ENCODE data around the gene F5.
"Not testable (repeated sequence)": the region's sequence is repeated elsewhere in the genome, so short reads cannot be mapped to it uniquely, and the experiment has no call there.

Gene F5

DNA sequence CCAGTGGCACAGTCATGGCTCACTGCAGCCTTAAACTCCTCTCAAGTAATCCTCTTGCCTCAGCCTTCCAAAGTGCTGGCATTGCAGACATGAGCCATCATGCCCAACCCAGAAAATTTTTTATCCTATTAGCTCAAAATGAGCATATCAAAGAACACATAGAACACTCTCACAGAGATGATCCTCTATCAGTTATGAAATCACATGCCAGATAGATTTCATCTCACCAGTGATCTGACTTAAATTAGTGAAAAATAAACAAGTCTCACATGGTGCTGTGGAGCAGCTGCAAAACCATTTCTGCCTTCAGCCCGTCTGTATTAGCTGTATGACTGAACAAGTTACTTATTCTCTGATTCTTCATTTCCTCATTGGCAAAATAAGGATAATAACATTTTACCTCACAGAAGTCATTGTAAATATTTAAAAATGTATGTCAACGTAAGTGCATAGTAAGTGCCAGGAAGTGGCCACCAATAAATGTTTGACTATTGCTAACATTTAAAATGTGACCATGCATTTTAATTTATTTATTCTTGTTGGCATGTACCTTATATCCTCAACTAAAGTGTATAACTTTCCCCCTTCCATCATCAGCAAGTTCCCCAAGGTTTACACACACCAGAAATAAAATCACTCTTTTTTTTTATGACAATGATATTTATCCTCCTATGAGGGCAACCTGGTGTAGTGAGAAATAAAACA lies 71.6 kb downstream of the F5 start:
- Histone ChIP-seq H3K9ac (ENCODE audit: low read length) (no peak overlapping the region), H3K4me3 (ENCODE audit: low read depth in 1 of 2, low read length in 2 of 2) (no peak overlapping the region), H3K9me3 (ENCODE audit: low read length) (no peaks in the 10 kb centered on the region), H3K4me1 (ENCODE audit: insufficient read depth, low read length) (peaks cover 6% of the 10 kb centered on the region), H3K27ac (ENCODE audit: low read depth, low read length) (no peak overlapping the region), H3K27me3 (ENCODE audit: control insufficient read depth in 1 of 2, insufficient read depth in 2 of 2, low read length in 2 of 2) (no peaks in the 10 kb centered on the region), H3K36me3 (ENCODE audit: insufficient read depth, low read length) (no peaks in the 10 kb centered on the region)

DNA sequence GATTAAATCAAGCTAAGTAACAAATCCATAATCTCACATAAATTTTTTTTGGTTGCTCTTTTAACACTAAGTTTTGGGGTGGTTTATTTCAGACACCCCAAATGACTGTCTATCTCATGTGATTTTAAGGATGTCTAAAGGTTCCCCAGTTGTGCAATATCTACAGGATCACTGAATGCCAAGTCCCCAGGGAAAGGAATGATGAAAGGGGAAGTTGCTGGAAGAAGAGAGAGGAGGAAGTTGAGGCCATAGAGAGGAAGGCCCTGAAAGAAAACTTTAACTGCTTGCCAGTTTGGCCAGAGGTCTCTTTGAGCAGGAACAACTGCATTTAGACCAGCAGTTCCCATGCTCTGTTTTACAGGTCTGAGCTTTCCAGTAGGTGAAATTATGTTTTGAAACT lies 73.1 kb downstream of the F5 start:
- Histone ChIP-seq H3K4me1 (ENCODE audit: insufficient read depth, low read length) (peaks cover 6% of the 10 kb centered on the region), H3K27me3 (ENCODE audit: control insufficient read depth in 1 of 2, insufficient read depth in 2 of 2, low read length in 2 of 2) (no peaks in the 10 kb centered on the region), H3K9ac (ENCODE audit: low read length) (no peak overlapping the region), H3K9me3 (ENCODE audit: low read length) (no peaks in the 10 kb centered on the region), H3K27ac (ENCODE audit: low read depth, low read length) (no peak overlapping the region), H3K36me3 (ENCODE audit: insufficient read depth, low read length) (no peaks in the 10 kb centered on the region), H3K4me3 (ENCODE audit: low read depth in 1 of 2, low read length in 2 of 2) (no peak overlapping the region)

DNA sequence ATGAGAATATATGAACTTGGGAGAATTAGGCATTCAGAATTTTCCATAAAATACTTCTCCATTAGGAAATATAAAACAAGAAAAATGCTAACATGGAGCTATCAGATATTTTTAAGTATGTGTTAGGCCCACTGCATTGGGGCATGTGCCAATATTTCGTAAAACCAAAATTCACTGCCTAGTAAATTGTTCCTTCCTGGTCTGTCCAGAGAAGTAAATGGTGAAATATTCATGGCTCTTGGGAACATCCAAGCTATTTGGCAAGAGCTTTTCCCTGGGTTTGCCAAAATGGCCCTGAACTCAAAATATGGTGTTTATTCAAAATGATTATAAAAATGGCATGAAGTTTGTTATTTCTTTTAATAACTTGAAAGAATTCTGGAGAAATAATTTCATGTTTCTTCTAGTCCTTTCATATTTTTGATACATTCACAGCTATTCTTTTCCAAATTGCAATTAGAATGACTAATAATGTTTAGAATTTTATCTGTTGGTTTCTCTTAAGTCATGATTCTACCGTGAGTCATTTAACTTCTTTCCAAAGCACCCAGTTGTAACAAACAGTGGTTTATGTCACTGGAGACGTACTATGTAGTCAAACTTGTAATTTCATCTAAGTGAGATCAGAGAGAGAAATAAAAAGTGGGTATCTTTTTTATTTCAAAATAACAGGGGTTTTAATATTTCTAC lies 74.8 kb downstream of the F5 start:
- Histone ChIP-seq H3K27ac (ENCODE audit: low read depth, low read length) (no peak overlapping the region), H3K9me3 (ENCODE audit: low read length) (no peaks in the 10 kb centered on the region), H3K27me3 (ENCODE audit: control insufficient read depth in 1 of 2, insufficient read depth in 2 of 2, low read length in 2 of 2) (no peaks in the 10 kb centered on the region), H3K4me1 (ENCODE audit: insufficient read depth, low read length) (peaks cover 6% of the 10 kb centered on the region), H3K4me3 (ENCODE audit: low read depth in 1 of 2, low read length in 2 of 2) (no peak overlapping the region), H3K9ac (ENCODE audit: low read length) (no peak overlapping the region), H3K36me3 (ENCODE audit: insufficient read depth, low read length) (no peaks in the 10 kb centered on the region)

DNA sequence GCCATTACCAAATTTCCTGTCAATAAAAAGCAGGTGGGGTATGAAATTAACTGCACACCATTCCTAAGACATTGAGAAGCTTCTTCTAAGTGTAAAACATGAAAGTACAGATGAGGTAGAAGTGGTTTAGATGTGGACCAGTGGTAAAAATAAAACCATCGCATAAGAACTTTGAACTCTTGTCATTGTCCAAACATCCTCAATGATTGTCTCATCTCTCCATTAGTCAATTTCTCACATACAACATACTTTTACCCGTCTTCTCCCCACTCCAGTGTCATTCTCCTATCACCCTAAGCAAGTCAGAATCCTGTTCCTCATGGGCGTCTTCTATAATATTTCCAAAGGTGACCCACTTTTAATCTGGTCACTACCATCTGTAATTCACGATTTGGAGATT lies 76.2 kb downstream of the F5 start:
- Histone ChIP-seq H3K9me3 (ENCODE audit: low read length) (no peaks in the 10 kb centered on the region), H3K36me3 (ENCODE audit: insufficient read depth, low read length) (no peaks in the 10 kb centered on the region), H3K4me3 (ENCODE audit: low read depth in 1 of 2, low read length in 2 of 2) (no peak overlapping the region), H3K27ac (ENCODE audit: low read depth, low read length) (no peak overlapping the region), H3K27me3 (ENCODE audit: control insufficient read depth in 1 of 2, insufficient read depth in 2 of 2, low read length in 2 of 2) (no peaks in the 10 kb centered on the region), H3K9ac (ENCODE audit: low read length) (no peak overlapping the region), H3K4me1 (ENCODE audit: insufficient read depth, low read length) (peaks cover 6% of the 10 kb centered on the region)

DNA sequence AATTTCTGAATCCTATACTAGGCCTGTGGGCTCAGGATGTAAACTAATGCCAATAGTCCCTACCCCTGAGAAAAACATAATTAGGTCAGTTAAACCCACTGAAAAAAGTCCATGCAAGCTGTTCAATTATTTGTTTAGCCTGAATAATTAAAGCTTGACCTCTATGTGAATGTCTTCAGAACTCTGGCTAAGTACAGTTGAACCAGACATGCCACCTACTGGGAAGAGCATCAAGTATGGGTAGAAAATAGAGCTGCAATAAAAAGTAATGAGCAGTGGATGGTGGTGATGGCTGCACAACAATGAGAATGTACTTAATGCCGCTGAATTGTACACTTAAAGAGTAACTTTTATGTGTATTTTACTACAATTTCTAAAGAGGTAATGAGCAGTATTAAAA lies 76.9 kb downstream of the F5 start:
- Histone ChIP-seq H3K9ac (ENCODE audit: low read length) (no peak overlapping the region), H3K4me1 (ENCODE audit: insufficient read depth, low read length) (peaks cover 6% of the 10 kb centered on the region), H3K27me3 (ENCODE audit: control insufficient read depth in 1 of 2, insufficient read depth in 2 of 2, low read length in 2 of 2) (no peaks in the 10 kb centered on the region), H3K9me3 (ENCODE audit: low read length) (no peaks in the 10 kb centered on the region), H3K36me3 (ENCODE audit: insufficient read depth, low read length) (no peaks in the 10 kb centered on the region), H3K27ac (ENCODE audit: low read depth, low read length) (no peak overlapping the region), H3K4me3 (ENCODE audit: low read depth in 1 of 2, low read length in 2 of 2) (no peak overlapping the region)

DNA sequence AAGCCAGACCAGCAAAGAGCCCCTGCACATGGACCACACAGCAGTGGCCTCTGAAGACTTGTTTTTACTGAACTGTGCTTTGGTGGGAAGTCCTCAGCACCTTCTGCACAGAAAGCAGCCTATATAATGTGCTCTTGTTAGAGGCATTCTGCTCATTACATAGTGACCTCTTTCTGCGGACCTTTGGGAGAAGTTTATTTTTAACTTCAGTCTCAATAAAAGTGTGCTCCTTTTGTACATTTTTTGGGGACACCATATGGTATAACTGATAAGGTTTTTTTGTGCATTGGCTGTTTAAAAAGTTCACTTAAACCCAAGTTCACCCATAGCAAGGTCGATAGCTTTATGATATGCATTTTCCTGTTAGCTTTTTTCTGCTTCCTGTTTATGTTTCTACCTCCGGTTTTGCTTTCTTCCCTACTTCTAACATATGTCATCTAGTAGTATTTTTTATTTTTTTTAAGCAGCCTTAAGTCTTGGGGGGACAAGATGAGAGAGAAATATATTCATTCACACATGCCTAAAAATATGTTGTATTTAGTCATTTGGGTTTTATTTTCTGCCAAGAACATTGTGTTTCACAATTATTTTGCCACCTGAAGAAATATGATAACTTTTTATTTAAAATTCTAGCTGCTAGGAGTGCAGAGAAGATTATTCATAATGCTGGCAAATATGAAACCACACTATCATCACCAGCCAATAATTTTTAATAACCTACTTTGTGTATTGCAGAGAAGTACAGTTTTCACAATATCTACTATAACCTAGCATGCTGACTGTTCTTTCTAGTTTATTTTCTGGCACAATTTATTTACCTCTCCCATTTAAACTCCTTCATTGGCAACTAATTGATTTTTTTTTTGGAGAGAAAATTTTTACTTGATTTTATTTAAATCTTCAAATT lies 77.6 kb downstream of the F5 start:
- H3K27me3 ChIP-seq (ENCODE audit: control insufficient read depth in 1 of 2, insufficient read depth in 2 of 2, low read length in 2 of 2): no peaks in the 10 kb centered on the region
- H3K4me3 ChIP-seq (ENCODE audit: low read depth in 1 of 2, low read length in 2 of 2): no peak overlapping the region
- H3K27ac ChIP-seq (ENCODE audit: low read depth, low read length): no peak overlapping the region
- no peaks in the 10 kb centered on the region for H3K36me3 ChIP-seq (ENCODE audit: insufficient read depth, low read length)
- H3K9me3 ChIP-seq (ENCODE audit: low read length): no peaks in the 10 kb centered on the region
- H3K4me1 ChIP-seq (ENCODE audit: insufficient read depth, low read length): peaks cover 6% of the 10 kb centered on the region
- no peak overlapping the region for H3K9ac ChIP-seq (ENCODE audit: low read length)

DNA sequence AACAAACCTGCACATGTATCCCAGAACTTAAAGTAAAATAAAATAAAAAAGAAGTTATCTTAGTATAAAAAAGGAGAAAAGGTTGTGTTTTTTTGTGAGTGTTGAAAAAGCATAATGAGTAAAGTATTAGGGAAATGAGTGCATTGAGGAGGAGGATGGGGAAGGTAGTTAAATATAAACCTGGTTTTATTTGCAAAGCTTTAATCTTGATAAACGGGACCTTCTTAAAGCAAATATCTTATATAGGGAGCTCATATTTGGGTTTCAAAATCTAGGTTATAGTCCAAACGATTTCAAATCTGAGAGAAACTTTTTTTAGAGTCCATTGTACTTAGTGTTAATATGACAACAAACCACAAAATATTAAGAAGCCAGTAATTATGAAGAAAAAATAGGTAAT lies 78.9 kb downstream of the F5 start:
- no peaks in the 10 kb centered on the region for H3K36me3 ChIP-seq (ENCODE audit: insufficient read depth, low read length)
- H3K9me3 ChIP-seq (ENCODE audit: low read length): no peaks in the 10 kb centered on the region
- H3K4me1 ChIP-seq (ENCODE audit: insufficient read depth, low read length): peaks cover 6% of the 10 kb centered on the region
- no peak overlapping the region for H3K27ac ChIP-seq (ENCODE audit: low read depth, low read length)
- no peak overlapping the region for H3K4me3 ChIP-seq (ENCODE audit: low read depth in 1 of 2, low read length in 2 of 2)
- H3K27me3 ChIP-seq (ENCODE audit: control insufficient read depth in 1 of 2, insufficient read depth in 2 of 2, low read length in 2 of 2): no peaks in the 10 kb centered on the region
- no peak overlapping the region for H3K9ac ChIP-seq (ENCODE audit: low read length)

DNA sequence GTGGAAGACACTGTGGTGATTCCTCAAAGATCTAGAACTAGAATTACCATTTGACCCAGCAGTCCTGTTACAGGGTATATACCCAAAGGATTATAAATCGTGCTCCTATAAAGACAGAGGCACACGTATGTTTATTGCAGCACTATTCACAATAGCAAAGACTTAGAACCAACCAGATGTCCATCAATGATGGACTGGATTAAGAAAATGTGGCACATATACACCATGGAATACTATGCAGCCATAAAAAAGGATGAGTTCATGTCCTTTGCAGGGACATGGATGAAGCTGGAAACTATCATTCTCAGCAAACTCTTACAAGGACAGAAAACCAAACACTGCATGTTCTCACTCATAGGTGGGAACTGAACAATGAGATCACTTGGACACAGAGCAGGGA lies 82.7 kb downstream of the F5 start:
- H3K36me3 ChIP-seq (ENCODE audit: insufficient read depth, low read length); H3K27ac ChIP-seq (ENCODE audit: low read depth, low read length); H3K27me3 ChIP-seq (ENCODE audit: control insufficient read depth in 1 of 2, insufficient read depth in 2 of 2, low read length in 2 of 2): not testable (repeated sequence)

DNA sequence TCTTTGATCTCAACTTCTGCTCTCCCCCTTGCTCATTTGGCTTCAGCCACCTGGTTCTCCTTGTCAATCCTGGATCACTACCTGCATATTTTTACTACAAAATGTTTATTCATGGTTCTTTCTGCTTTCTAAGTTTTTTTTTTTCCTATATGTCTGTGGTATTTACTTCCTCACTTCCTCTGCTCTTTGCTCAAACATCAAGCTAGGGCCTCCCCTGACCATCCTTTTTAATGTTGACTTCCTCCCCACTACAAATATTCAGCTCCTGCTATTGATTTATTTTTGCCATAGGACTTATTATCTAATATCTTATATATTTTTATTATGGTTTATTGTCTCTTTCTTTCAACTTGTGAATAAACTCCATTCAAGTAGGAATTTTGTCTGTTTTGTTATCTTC lies 86.5 kb downstream of the F5 start:
- Histone ChIP-seq H3K36me3 (ENCODE audit: insufficient read depth, low read length) (no peaks in the 10 kb centered on the region), H3K9me3 (ENCODE audit: low read length) (no peaks in the 10 kb centered on the region), H3K4me1 (ENCODE audit: insufficient read depth, low read length) (no peaks in the 10 kb centered on the region), H3K27ac (ENCODE audit: low read depth, low read length) (no peak overlapping the region), H3K4me3 (ENCODE audit: low read depth in 1 of 2, low read length in 2 of 2) (no peak overlapping the region), H3K9ac (ENCODE audit: low read length) (no peak overlapping the region), H3K27me3 (ENCODE audit: control insufficient read depth in 1 of 2, insufficient read depth in 2 of 2, low read length in 2 of 2) (no peaks in the 10 kb centered on the region)

More for the DNA sequence above, 82.7 kb downstream of the F5 start:
- H3K9me3 ChIP-seq (ENCODE audit: low read length); H3K4me3 ChIP-seq (ENCODE audit: low read depth in 1 of 2, low read length in 2 of 2); H3K4me1 ChIP-seq (ENCODE audit: insufficient read depth, low read length); H3K9ac ChIP-seq (ENCODE audit: low read length): not testable (repeated sequence)

DNA sequence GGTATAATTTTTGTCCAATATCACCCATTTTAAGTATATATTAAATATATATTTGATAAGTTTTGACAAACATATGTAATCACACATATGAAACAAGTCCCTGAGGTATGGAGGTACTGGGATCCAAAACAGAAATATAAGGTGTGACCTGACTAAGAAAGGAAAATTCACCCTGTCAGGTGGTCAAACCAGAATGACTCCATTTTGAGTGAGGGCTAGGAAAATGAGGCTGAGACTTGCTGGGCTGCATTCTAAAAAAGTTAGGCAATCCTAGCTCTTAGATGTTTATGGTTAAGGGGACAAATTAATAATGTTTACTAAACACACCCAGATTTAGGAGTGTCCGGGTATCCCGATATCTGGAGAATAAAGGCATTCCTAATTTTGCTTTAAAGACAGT lies 89.0 kb downstream of the F5 start:
- no peaks in the 10 kb centered on the region for H3K36me3 ChIP-seq (ENCODE audit: insufficient read depth, low read length)
- H3K9ac ChIP-seq (ENCODE audit: low read length): no peak overlapping the region
- no peaks in the 10 kb centered on the region for H3K9me3 ChIP-seq (ENCODE audit: low read length)
- H3K4me3 ChIP-seq (ENCODE audit: low read depth in 1 of 2, low read length in 2 of 2): no peak overlapping the region
- H3K27ac ChIP-seq (ENCODE audit: low read depth, low read length): no peak overlapping the region
- no peaks in the 10 kb centered on the region for H3K27me3 ChIP-seq (ENCODE audit: control insufficient read depth in 1 of 2, insufficient read depth in 2 of 2, low read length in 2 of 2)
- no peaks in the 10 kb centered on the region for H3K4me1 ChIP-seq (ENCODE audit: insufficient read depth, low read length)

DNA sequence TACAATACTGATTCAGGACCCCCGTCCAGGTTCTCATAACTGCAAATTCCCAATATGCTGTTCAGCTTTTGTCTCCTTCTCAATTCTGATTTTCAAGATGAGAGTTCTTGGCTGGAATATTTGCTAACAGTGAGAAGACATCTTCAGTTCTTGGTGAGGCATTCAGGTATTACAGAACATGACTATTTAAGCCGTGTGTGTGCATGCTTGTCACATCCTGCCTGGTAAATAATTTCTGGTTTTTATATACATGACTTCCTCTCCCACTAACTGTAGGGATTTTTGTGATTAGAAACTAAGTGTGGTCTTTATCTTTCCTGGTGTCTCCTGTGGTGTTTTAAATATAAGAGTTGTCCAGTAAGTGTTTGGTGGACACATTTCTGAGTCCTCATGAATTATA lies 90.4 kb downstream of the F5 start:
- Histone ChIP-seq H3K36me3 (ENCODE audit: insufficient read depth, low read length) (no peaks in the 10 kb centered on the region), H3K9me3 (ENCODE audit: low read length) (no peaks in the 10 kb centered on the region), H3K4me1 (ENCODE audit: insufficient read depth, low read length) (no peaks in the 10 kb centered on the region), H3K27me3 (ENCODE audit: control insufficient read depth in 1 of 2, insufficient read depth in 2 of 2, low read length in 2 of 2) (no peaks in the 10 kb centered on the region), H3K27ac (ENCODE audit: low read depth, low read length) (no peak overlapping the region), H3K9ac (ENCODE audit: low read length) (no peak overlapping the region), H3K4me3 (ENCODE audit: low read depth in 1 of 2, low read length in 2 of 2) (no peak overlapping the region)

All from muscle layer of colon (tissue), 2 donors.